Stimulated activated memory B cell treated with anti-CD40 and anti-IgM and Interleukin-4, amounts not matched to agents 10 μg/mL and 1 μg/mL and 100 μg/mL, for 72 hours (primary cell): ENCODE data around the gene HSPB7.
"Not testable (repeated sequence)": the region's sequence is repeated elsewhere in the genome, so short reads cannot be mapped to it uniquely, and the experiment has no call there.

Experiments used
- ATAC-seq: fragments of 150-1000 bp; cut with Tn5 transposase; 2 replicates; pipeline ENCODE4 v1.10.0; 2021
- H3K27ac Mint-ChIP-seq: one replicate; pipeline ENCODE4 v1.8.0; 2022; ENCODE audit warnings: mild to moderate bottlenecking, mixed read lengths
- H3K27me3 Mint-ChIP-seq: one replicate; pipeline ENCODE4 v1.8.0; 2022; ENCODE audit warnings: mixed read lengths
- H3K36me3 Mint-ChIP-seq: one replicate; pipeline ENCODE4 v1.8.0; 2022; ENCODE audit warnings: mixed read lengths
- H3K4me1 Mint-ChIP-seq: one replicate; pipeline ENCODE4 v1.8.0; 2022; ENCODE audit warnings: mixed read lengths
- H3K4me3 Mint-ChIP-seq: one replicate; pipeline ENCODE4 v1.8.0; 2022; ENCODE audit warnings: mild to moderate bottlenecking, moderate library complexity, mixed read lengths
- H3K9me3 Mint-ChIP-seq: one replicate; pipeline ENCODE4 v1.8.0; 2022; ENCODE audit warnings: mixed read lengths

The HSPB7 gene

DNA sequence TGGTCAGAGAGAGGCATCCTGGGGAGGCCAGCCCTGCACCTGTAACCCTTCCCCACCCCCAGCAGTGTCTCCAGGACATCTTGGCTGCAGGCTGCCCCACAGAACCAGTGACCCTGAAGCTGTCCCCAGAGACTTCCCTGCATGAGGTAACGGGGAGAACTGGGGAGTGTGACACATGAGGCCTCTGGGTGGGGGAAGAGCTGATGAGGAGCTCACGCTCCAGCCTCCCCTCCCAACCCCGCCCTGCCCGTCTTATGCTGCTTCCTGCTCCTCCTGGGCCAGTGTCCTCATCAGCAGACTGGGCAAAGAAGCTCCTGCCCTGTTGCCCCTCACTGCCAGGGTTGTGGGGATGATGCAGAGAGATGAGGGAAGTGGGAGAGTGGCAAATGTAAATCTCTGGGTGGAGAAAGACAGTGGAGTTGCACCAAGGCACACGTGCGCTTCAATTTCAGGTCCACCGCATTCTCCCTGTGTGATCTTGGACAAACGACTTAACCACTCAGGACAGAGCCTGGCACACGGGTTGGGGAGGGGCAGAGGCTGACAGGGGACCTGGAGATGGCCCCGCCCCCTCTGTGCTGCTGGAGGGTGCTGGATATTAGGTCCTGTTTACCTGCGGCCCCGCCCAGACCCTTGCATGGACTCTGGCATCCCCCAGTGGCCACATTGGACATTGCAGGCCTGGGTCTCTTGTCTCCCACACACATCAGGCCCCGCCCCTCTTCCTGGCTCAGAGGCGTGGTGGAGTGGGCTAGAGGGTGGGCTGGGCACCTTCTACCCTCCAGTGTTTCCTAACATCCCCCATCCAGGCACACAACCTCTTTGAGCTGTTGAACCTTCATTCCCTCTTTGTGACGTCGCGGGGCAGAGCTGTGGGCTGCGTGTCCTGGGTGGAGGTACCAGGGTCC lies 38.0 kb upstream of the HSPB7 start:
- Mint-ChIP-seq H3K27me3 (peaks cover 33% of the 10 kb centered on the region), H3K27ac (no peak overlapping the region), H3K4me1 (peaks cover 9% of the 10 kb centered on the region), H3K4me3 (no peak overlapping the region), H3K9me3 (no peaks in the 10 kb centered on the region), H3K36me3 (peaks cover 13% of the 10 kb centered on the region)
- peak; percentile 84 for ATAC-seq

DNA sequence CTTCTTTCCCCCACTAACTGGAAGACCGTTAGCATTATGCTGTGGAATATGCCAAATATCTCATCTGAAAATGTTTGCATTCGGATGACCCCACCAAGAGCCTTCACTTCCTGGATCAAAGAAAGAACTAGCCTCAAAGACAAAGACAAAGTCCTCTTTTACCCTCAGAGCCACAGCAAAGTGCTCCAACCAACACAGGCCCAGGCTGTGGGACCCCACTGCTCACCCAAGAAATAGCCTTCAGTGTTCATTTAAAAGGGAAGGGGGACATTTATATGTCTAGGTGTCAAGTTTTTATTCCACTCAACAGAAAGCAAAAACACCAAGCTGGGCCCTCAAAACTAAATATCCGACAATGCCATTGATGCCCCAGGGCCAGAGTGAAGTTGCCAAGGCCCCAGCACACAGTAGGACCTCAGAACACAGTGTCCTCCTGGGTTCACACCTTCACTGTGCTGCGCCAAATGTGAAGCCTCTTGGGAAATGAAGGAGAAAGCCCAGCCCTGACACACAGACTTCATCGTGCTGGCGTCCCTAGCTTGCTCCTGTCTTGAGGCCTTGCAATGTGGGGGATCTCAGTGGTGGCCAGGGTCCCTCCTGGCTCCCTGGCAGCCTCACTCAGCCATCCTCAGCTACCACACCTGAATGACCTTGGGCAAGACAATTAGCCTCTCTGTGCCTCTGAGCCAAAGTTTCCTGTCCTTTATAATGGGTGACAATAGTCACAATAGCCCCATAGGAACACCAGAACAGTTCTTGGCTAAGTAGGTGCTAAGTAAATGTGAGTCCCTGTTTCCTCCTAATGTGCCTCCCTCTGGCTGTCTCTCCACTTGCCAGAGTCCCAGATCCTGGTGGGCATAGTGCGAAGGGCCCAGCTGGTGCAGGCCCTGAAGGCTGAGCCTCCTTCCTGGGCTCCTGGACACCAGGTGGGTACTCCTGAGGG lies 37.0 kb upstream of the HSPB7 start:
- no peak overlapping the region for H3K27ac Mint-ChIP-seq
- H3K9me3 Mint-ChIP-seq, result no peaks in the 10 kb centered on the region
- peaks cover 32% of the 10 kb centered on the region for H3K27me3 Mint-ChIP-seq
- H3K4me3 Mint-ChIP-seq, result no peak overlapping the region
- H3K36me3 Mint-ChIP-seq, result peaks cover 6% of the 10 kb centered on the region
- H3K4me1 Mint-ChIP-seq, result peaks cover 9% of the 10 kb centered on the region
- no peak for ATAC-seq

DNA sequence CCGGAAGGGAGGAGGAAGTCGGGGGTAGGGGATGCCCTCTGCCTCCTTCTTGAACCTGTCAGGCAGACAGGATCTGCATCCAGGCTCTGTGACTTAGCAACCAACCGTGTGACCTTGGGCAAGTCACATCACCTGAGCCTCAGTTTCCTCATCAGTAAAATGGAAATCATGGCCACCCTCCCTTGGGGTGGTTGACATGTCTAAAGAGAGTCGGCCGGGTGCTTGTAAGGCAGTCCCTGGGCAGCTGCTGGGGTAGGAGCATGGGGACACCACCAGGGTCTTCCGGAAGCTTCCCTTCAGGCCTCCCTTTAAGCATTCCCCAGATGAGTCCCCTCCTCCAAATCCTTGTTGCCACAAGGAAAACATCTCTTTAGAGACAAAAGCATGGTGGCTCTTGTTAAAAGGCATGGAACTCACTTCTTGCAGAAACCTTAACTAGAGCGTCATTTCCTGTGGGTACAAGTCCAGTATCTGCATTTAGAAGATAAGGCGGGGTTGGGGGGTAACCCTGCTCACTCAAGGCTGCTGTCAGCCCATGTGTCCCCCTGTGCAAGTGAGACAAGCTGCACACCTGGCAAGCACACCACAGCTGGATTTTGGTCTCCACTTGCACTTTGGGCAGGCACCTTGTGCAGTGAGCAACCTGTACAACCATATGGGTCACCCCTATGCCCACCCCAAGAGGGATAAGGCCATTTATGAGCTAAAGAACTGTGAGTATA lies 36.1 kb upstream of the HSPB7 start:
- H3K27me3 Mint-ChIP-seq, result peaks cover 42% of the 10 kb centered on the region
- ATAC-seq, result no peak
- H3K9me3 Mint-ChIP-seq, result no peaks in the 10 kb centered on the region

DNA sequence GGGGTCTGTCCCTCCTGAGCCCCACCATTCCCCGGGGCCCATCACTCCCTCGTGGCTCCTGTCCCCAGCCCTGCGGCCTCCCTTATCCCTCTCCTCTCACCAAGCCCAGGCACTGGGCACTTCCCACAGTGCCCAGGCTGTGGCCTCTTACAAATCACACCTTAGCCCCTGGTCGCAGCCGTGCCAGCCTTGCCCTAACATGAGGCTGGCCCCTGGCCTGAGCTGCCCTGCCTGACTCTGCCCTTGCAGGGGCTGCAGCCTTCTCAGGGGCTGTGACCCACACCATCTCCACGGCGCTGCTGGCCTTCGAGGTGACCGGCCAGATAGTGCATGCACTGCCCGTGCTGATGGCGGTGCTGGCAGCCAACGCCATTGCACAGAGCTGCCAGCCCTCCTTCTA lies 34.1 kb upstream of the HSPB7 start:
- H3K9me3 Mint-ChIP-seq, H3K4me3 Mint-ChIP-seq, ATAC-seq, H3K36me3 Mint-ChIP-seq, H3K4me1 Mint-ChIP-seq, H3K27ac Mint-ChIP-seq: not testable (repeated sequence)
- peaks cover 47% of the 10 kb centered on the region for H3K27me3 Mint-ChIP-seq

More for the DNA sequence above, 36.1 kb upstream of the HSPB7 start:
- H3K27ac Mint-ChIP-seq, result no peak overlapping the region
- peaks cover 6% of the 10 kb centered on the region for H3K36me3 Mint-ChIP-seq
- H3K4me3 Mint-ChIP-seq, result no peak overlapping the region
- peaks cover 9% of the 10 kb centered on the region for H3K4me1 Mint-ChIP-seq

- H3K4me3 Mint-ChIP-seq, result no peak overlapping the region
- H3K4me1 Mint-ChIP-seq, result peaks cover 5% of the 10 kb centered on the region
- H3K27ac Mint-ChIP-seq, result no peak overlapping the region
- ATAC-seq, result no peak
- H3K27me3 Mint-ChIP-seq, result peaks cover 57% of the 10 kb centered on the region
- no peaks in the 10 kb centered on the region for H3K9me3 Mint-ChIP-seq
- H3K36me3 Mint-ChIP-seq, result no peaks in the 10 kb centered on the region
These were observed 33.2 kb upstream of the HSPB7 start for GRCh38 chr1:16051039-16051438.

- Mint-ChIP-seq H3K27ac (no peak overlapping the region), H3K36me3 (no peaks in the 10 kb centered on the region), H3K4me3 (no peak overlapping the region), H3K9me3 (no peaks in the 10 kb centered on the region), H3K4me1 (no peaks in the 10 kb centered on the region), H3K27me3 (peaks cover 64% of the 10 kb centered on the region)
- ATAC-seq, result no peak
These were observed 32.5 kb upstream of the HSPB7 start for GRCh38 chr1:16050328-16050727.

GRCh38 chr1:16048573-16049189 lies 30.8 kb upstream of the HSPB7 start:
- no peaks in the 10 kb centered on the region for H3K9me3 Mint-ChIP-seq
- H3K27ac Mint-ChIP-seq, result no peak overlapping the region
- no peaks in the 10 kb centered on the region for H3K36me3 Mint-ChIP-seq
- H3K4me1 Mint-ChIP-seq, result no peaks in the 10 kb centered on the region
- ATAC-seq, result no peak
- H3K4me3 Mint-ChIP-seq, result peak overlapping the region; percentile 29
- peaks cover 71% of the 10 kb centered on the region for H3K27me3 Mint-ChIP-seq

GRCh38 chr1:16047791-16048475 lies 30.1 kb upstream of the HSPB7 start:
- Mint-ChIP-seq H3K36me3 (no peaks in the 10 kb centered on the region), H3K27ac (no peak overlapping the region), H3K9me3 (no peaks in the 10 kb centered on the region), H3K27me3 (peaks cover 77% of the 10 kb centered on the region), H3K4me3 (no peak overlapping the region), H3K4me1 (no peaks in the 10 kb centered on the region)
- no peak for ATAC-seq

DNA sequence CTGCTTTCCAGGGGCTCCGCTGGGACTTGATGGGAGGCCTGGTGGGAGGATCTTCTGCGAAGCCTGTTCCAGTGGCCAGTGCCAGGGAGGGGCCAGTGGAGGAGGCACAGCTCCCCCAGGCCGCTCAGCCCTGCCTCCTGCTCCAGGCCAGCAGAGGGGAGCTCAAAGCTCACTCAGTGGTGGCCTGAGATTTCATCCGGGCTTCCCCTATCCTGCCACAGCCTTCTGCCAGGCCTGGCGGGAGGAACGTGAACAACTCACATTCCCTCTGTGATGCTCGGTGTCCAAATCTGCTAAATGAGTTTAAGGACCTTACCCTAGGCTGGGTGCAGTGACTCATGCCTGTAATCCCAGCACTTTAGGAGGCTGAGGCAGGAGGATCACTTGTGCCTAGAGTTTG lies 29.0 kb upstream of the HSPB7 start:
- Mint-ChIP-seq H3K4me3 (no peak overlapping the region), H3K36me3 (no peaks in the 10 kb centered on the region), H3K4me1 (no peaks in the 10 kb centered on the region), H3K9me3 (no peaks in the 10 kb centered on the region), H3K27me3 (peaks cover 77% of the 10 kb centered on the region), H3K27ac (no peak overlapping the region)
- no peak for ATAC-seq

DNA sequence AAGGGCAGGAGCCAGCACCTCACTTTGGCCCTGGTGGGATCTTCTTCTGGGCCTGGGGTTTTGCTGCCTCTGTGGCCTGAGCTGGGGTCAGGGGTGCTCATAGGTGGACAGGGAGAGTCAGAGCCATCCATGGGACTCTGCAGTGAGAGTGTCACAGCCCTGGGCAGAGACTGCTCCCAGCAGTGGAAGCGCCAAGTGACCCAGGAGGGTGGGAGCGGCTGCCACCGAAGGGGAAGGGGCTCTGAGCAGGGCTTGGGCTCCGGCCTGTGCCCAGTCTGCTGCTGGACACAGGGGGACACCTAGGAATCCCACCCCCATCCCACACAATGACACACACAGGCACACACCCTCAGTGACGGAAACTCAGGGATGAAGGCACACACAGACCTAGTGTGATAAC lies 26.1 kb upstream of the HSPB7 start:
- Mint-ChIP-seq H3K27me3 (peaks cover 67% of the 10 kb centered on the region), H3K27ac (no peak overlapping the region), H3K36me3 (no peaks in the 10 kb centered on the region), H3K4me1 (no peaks in the 10 kb centered on the region), H3K4me3 (no peak overlapping the region), H3K9me3 (no peaks in the 10 kb centered on the region)
- no peak for ATAC-seq

DNA sequence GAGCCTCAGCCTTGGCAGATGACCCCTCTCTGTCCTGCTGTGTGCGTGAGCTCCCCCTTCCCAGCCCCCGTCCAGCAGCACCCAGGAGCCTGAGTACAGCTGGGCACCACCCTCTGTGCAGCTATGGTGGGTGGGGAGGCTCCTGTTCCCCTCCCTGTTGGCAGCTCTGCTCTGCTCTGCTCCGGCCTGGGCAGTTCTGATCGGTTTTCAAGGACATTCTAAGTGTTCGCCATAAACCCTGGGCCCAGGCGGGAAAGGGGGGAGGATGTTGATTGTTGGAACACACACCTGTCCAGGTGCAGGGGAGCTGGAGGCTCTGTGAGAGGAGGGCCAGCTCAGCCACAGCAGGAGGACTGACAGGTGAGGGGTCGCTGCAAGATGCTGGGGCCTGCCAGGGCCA lies 25.7 kb upstream of the HSPB7 start, which contains the start of gene CLCNKB:
CLCNKB (plus strand) TSS at position 262 of the 400 bp plus-strand sequence. CDS start 711 bp downstream, outside the sequence.
- Mint-ChIP-seq H3K36me3 (no peaks in the 10 kb centered on the region), H3K27ac (no peak within 1 kb of the TSS), H3K4me3 (no peak within 1 kb of the TSS), H3K4me1 (no peaks in the 10 kb centered on the region), H3K27me3 (peaks cover 65% of the 10 kb centered on the region), H3K9me3 (no peaks in the 10 kb centered on the region)
- ATAC-seq, result no peak

GRCh38 chr1:16042654-16043053 lies 24.8 kb upstream of the HSPB7 start:
- H3K4me3 Mint-ChIP-seq, H3K27ac Mint-ChIP-seq, H3K9me3 Mint-ChIP-seq: not testable (repeated sequence)

GRCh38 chr1:16042096-16042495 lies 24.3 kb upstream of the HSPB7 start:
- H3K4me1 Mint-ChIP-seq, result no peaks in the 10 kb centered on the region
- no peak for ATAC-seq
- H3K36me3 Mint-ChIP-seq, result no peaks in the 10 kb centered on the region
- H3K27me3 Mint-ChIP-seq, result peaks cover 61% of the 10 kb centered on the region
- no peaks in the 10 kb centered on the region for H3K9me3 Mint-ChIP-seq
- no peak overlapping the region for H3K27ac Mint-ChIP-seq
- no peak overlapping the region for H3K4me3 Mint-ChIP-seq

More at GRCh38 chr1:16042654-16043053, 24.8 kb upstream of the HSPB7 start:
- not testable (repeated sequence) for H3K4me1 Mint-ChIP-seq, ATAC-seq, H3K36me3 Mint-ChIP-seq
- peaks cover 61% of the 10 kb centered on the region for H3K27me3 Mint-ChIP-seq

GRCh38 chr1:16041200-16041599 lies 23.4 kb upstream of the HSPB7 start:
- Mint-ChIP-seq H3K27ac (no peak overlapping the region), H3K36me3 (no peaks in the 10 kb centered on the region), H3K4me3 (no peak overlapping the region), H3K4me1 (no peaks in the 10 kb centered on the region), H3K9me3 (no peaks in the 10 kb centered on the region), H3K27me3 (peaks cover 57% of the 10 kb centered on the region)
- ATAC-seq, result no peak
